ENCODE data around the gene CAVIN1.
"Not testable (repeated sequence)": the region's sequence is repeated elsewhere in the genome, so short reads cannot be mapped to it uniquely, and the experiment has no call there.

Gene CAVIN1

GRCh38 chr17:42402117-42402516 lies 20.9 kb downstream of the CAVIN1 start:
- no peaks in the 10 kb centered on the region for H3K79me2 ChIP-seq (ENCODE audit: control insufficient read depth, low read length)
- H3K4me1 ChIP-seq (ENCODE audit: control insufficient read depth, low read length) = peaks cover 6% of the 10 kb centered on the region; the same call in 1 of the 2 replicates
- no peaks in the 10 kb centered on the region for H3F3A ChIP-seq (ENCODE audit: control insufficient read depth, insufficient read depth)
- no peaks in the 10 kb centered on the region for H3K9me3 ChIP-seq (ENCODE audit: control insufficient read depth, insufficient read depth, low read length)
- no peak overlapping the region for H3K4me2 ChIP-seq (ENCODE audit: low read length)
- TF ChIP-seq EZH2phosphoT487 (IDR thresholded peaks at IDR 0.05; ENCODE audit: borderline replicate concordance, low read length) = no peak
- TF ChIP-seq CTCF (IDR thresholded peaks at IDR 0.05; ENCODE audit: low read depth, low read length, poor library complexity, severe bottlenecking) = no peak
- H3K27ac ChIP-seq (ENCODE audit: low read depth, low read length) = no peak overlapping the region
- peaks cover 25% of the 10 kb centered on the region for H3K27me3 ChIP-seq (ENCODE audit: control insufficient read depth, low read length)
- no peaks in the 10 kb centered on the region for H3K36me3 ChIP-seq (ENCODE audit: control insufficient read depth, low read length)
- H3K9me2 ChIP-seq (replicated peaks; ENCODE audit: control insufficient read depth, low read length) = no peaks in the 10 kb centered on the region
- no peak overlapping the region for H3K4me3 ChIP-seq (ENCODE audit: low read length)
- no peaks in the 10 kb centered on the region for H4K20me1 ChIP-seq (ENCODE audit: control insufficient read depth, insufficient read depth, low read depth, low read length)

- not testable (repeated sequence) for H3K79me2 ChIP-seq (ENCODE audit: control insufficient read depth, low read length); H4K20me1 ChIP-seq (ENCODE audit: control insufficient read depth, insufficient read depth, low read depth, low read length); H3K9me3 ChIP-seq (ENCODE audit: control insufficient read depth, insufficient read depth, low read length); H3K4me3 ChIP-seq (ENCODE audit: low read length); H3K27ac ChIP-seq (ENCODE audit: low read depth, low read length); H3K4me1 ChIP-seq (ENCODE audit: control insufficient read depth, low read length); H3K4me2 ChIP-seq (ENCODE audit: low read length); H3K9me2 ChIP-seq (replicated peaks; ENCODE audit: control insufficient read depth, low read length); H3K36me3 ChIP-seq (ENCODE audit: control insufficient read depth, low read length); H3F3A ChIP-seq (ENCODE audit: control insufficient read depth, insufficient read depth)
- H3K27me3 ChIP-seq (ENCODE audit: control insufficient read depth, low read length) = peaks cover 23% of the 10 kb centered on the region
Measured at GRCh38 chr17:42400844-42401375, 22.1 kb downstream of the CAVIN1 start.

- Histone ChIP-seq H3F3A (ENCODE audit: control insufficient read depth, insufficient read depth) (no peaks in the 10 kb centered on the region), H4K20me1 (ENCODE audit: control insufficient read depth, insufficient read depth, low read depth, low read length) (no peaks in the 10 kb centered on the region), H3K27me3 (ENCODE audit: control insufficient read depth, low read length) (peaks cover 23% of the 10 kb centered on the region), H3K79me2 (ENCODE audit: control insufficient read depth, low read length) (no peaks in the 10 kb centered on the region), H3K4me2 (ENCODE audit: low read length) (no peak overlapping the region), H3K4me1 (ENCODE audit: control insufficient read depth, low read length) (no peaks in the 10 kb centered on the region), H3K27ac (ENCODE audit: low read depth, low read length) (no peak overlapping the region), H3K36me3 (ENCODE audit: control insufficient read depth, low read length) (no peaks in the 10 kb centered on the region), H3K4me3 (ENCODE audit: low read length) (no peak overlapping the region), H3K9me2 (replicated peaks; ENCODE audit: control insufficient read depth, low read length) (no peaks in the 10 kb centered on the region), H3K9me3 (ENCODE audit: control insufficient read depth, insufficient read depth, low read length) (no peaks in the 10 kb centered on the region)
- TF ChIP-seq EZH2phosphoT487 (IDR thresholded peaks at IDR 0.05; ENCODE audit: borderline replicate concordance, low read length) (no peak), CTCF (IDR thresholded peaks at IDR 0.05; ENCODE audit: low read depth, low read length, poor library complexity, severe bottlenecking) (no peak)
Measured at GRCh38 chr17:42399948-42400843, 22.9 kb downstream of the CAVIN1 start.

GRCh38 chr17:42399121-42399520 lies 23.9 kb downstream of the CAVIN1 start:
- no peaks in the 10 kb centered on the region for H3F3A ChIP-seq (ENCODE audit: control insufficient read depth, insufficient read depth)
- TF ChIP-seq EZH2phosphoT487 (IDR thresholded peaks at IDR 0.05; ENCODE audit: borderline replicate concordance, low read length) (no peak), CTCF (IDR thresholded peaks at IDR 0.05; ENCODE audit: low read depth, low read length, poor library complexity, severe bottlenecking) (no peak)
- H3K27me3 ChIP-seq (ENCODE audit: control insufficient read depth, low read length) = peaks cover 23% of the 10 kb centered on the region
- no peak overlapping the region for H3K4me2 ChIP-seq (ENCODE audit: low read length)
- H4K20me1 ChIP-seq (ENCODE audit: control insufficient read depth, insufficient read depth, low read depth, low read length) = no peaks in the 10 kb centered on the region
- H3K36me3 ChIP-seq (ENCODE audit: control insufficient read depth, low read length) = no peaks in the 10 kb centered on the region
- no peaks in the 10 kb centered on the region for H3K4me1 ChIP-seq (ENCODE audit: control insufficient read depth, low read length)
- H3K79me2 ChIP-seq (ENCODE audit: control insufficient read depth, low read length) = no peaks in the 10 kb centered on the region
- H3K9me2 ChIP-seq (replicated peaks; ENCODE audit: control insufficient read depth, low read length) = no peaks in the 10 kb centered on the region
- no peak overlapping the region for H3K27ac ChIP-seq (ENCODE audit: low read depth, low read length)
- H3K4me3 ChIP-seq (ENCODE audit: low read length) = no peak overlapping the region
- no peaks in the 10 kb centered on the region for H3K9me3 ChIP-seq (ENCODE audit: control insufficient read depth, insufficient read depth, low read length)

- H3F3A ChIP-seq (ENCODE audit: control insufficient read depth, insufficient read depth); H3K9me2 ChIP-seq (replicated peaks; ENCODE audit: control insufficient read depth, low read length); H3K4me3 ChIP-seq (ENCODE audit: low read length); H3K36me3 ChIP-seq (ENCODE audit: control insufficient read depth, low read length); H3K9me3 ChIP-seq (ENCODE audit: control insufficient read depth, insufficient read depth, low read length); H3K27ac ChIP-seq (ENCODE audit: low read depth, low read length); H4K20me1 ChIP-seq (ENCODE audit: control insufficient read depth, insufficient read depth, low read depth, low read length); H3K4me2 ChIP-seq (ENCODE audit: low read length); H3K79me2 ChIP-seq (ENCODE audit: control insufficient read depth, low read length); H3K4me1 ChIP-seq (ENCODE audit: control insufficient read depth, low read length): not testable (repeated sequence)
- H3K27me3 ChIP-seq (ENCODE audit: control insufficient read depth, low read length) = peaks cover 12% of the 10 kb centered on the region
Measured at GRCh38 chr17:42395601-42396000, 27.5 kb downstream of the CAVIN1 start.
